Psoas muscle (tissue), 8 donors: Measurements from ENCODE around the gene GABBR2. TPM values are rescaled to one million over a fixed set of nuclear protein-coding genes. Genes with fewer than 3 reads are reported as not detected.
"Not testable (repeated sequence)": the region's sequence is repeated elsewhere in the genome, so short reads cannot be mapped to it uniquely, and the experiment has no call there.

Experiments used
- ATAC-seq, 4 donors: fragments of 200-7000 bp; cut with Tn5 transposase; one replicate each; pipeline ENCODE4 v1.9.1; 2020; ENCODE audit warnings: moderate library complexity in 3 of 4, mild to moderate bottlenecking in 2 of 4
- DNase-seq, 2 donors: peaks; one replicate each; pipeline ENCODE4 v3.0.0-alpha.2; 2020
- H3K27ac ChIP-seq: fragments of 200-600 bp; one replicate; pipeline ENCODE4 v1.8.0; 2022
- H3K27me3 ChIP-seq, 3 donors: fragments of 200-600 bp in 1 of 3; one replicate each; pipeline versions ENCODE4 v1.6.1 to v1.8.0; 2013 to 2022; ENCODE audit warnings: low read length in 2 of 3, mild to moderate bottlenecking in 2 of 3, moderate library complexity in 1 of 3; ENCODE audit not compliant: insufficient read depth in 3 of 3
- H3K36me3 ChIP-seq, 2 donors: fragments of 200-600 bp in 1 of 2; one replicate each; pipeline versions ENCODE4 v1.6.1 to v1.8.0; 2013 to 2022; ENCODE audit warnings: low read depth in 1 of 2, mild to moderate bottlenecking in 1 of 2, moderate library complexity in 1 of 2; ENCODE audit not compliant: insufficient read depth in 1 of 2
- H3K4me1 ChIP-seq: fragments of 200-600 bp; one replicate; pipeline ENCODE4 v1.8.0; 2022
- H3K4me3 ChIP-seq: fragments of 200-600 bp; one replicate; pipeline ENCODE4 v1.8.0; 2022; ENCODE audit warnings: mild to moderate bottlenecking
- H3K9me3 ChIP-seq: fragments of 200-600 bp; one replicate; pipeline ENCODE4 v1.8.0; 2022
- CTCF ChIP-seq: fragments of 200-600 bp; IDR thresholded peaks from one replicate; pipeline ENCODE4 v1.8.0; 2022; ENCODE audit warnings: antibody characterized with exemption
- WGBS, 3 donors: extraction: QIAGEN DNeasy Blood & Tissue Kit; methylation state at CpG; one replicate each; pipeline versions ENCODE4 v1.1.6 to v1.1.7; 2013; 5-methylcytosine and 5-hydroxymethylcytosine counted together
- intact Hi-C, 2 donors: fragments of 100-400 bp; cut with DNase I; formaldehyde crosslinking; loops; one replicate each; pipeline versions ENCODE4 v1.11.0 to v1.14.2; 2022
- polyA plus RNA-seq, 3 donors: library from polyadenylated mRNA; stranded (reverse); fragments of 200-250 nt; gene quantifications; one replicate each; pipeline ENCODE4 v1.2.3, GENCODE V29; 2013
- total RNA-seq, 4 donors: library from RNA; stranded (reverse); fragmentation: NEBNext Ultra II Directional in 2 of 4; extraction: Animal tissue kit (Norgen Biotek cat#: 25700) in 2 of 4; gene quantifications; one replicate each; pipeline versions ENCODE4 v1.2.1 to v1.2.4, GENCODE V29; 2021 to 2023
- donor health status: healthy with polysubstance abuse.
- donor health status: DM: no; HTN: no; CAD: no; lungs with moderate emphysema.
- donor health status: Bipolar disorder and iron deficiency.
- donor health status: healthy.
- donor health status: DM: yes; HTN: yes; CAD: no.
- donor health status: DM: no; HTN: no; CAD: no.
- donor health status: DM: no; HTN: no; CAD: no.
- donor health status: DM: yes; HTN: yes; CAD: no.

Gene GABBR2
- total and polyA plus RNA-seq, 7 donors = 0.08 to 0.66 (median 0.38) TPM

DNA sequence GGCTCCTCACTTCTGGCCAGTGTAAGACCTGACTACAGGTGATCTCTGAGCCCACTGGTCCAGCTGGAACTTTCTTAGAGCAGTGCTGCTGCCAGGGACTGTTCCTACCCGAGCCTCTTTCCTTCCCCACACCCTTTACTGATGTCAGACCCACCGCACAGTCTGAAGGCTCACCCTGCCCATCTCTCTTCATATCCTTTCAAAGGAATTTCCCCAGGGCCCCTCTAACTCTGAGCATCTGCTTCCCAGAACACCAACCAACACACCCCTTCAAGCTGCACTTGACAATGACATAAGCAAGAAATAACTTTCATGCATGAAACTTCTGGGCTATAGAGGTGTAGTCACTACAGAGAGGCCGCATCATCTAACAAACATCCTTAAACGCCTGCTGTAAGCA is 119.6 kb downstream of the GABBR2 start:
- H3K9me3 ChIP-seq = no peaks in the 10 kb centered on the region
- no peaks in the 10 kb centered on the region for H3K36me3 ChIP-seq
- no peak overlapping the region for H3K27ac ChIP-seq
- no peak overlapping the region for H3K4me3 ChIP-seq
- no peak for TF ChIP-seq CTCF
- no peaks in the 10 kb centered on the region for H3K4me1 ChIP-seq
- peaks cover 0 to 1% (median 0%) of the 10 kb centered on the region in 3 donors for H3K27me3 ChIP-seq
- ATAC-seq (no peak), DNase-seq (no peak)
- intact Hi-C loops = no loop called here
- WGBS, 3 donors = 65 to 76% (median 67%) methylated on average over 4 of the region's 4 CpGs

GRCh38 chr9:98584853-98585438 is 123.8 kb downstream of the GABBR2 start:
- H3K36me3 ChIP-seq, H3K4me3 ChIP-seq, intact Hi-C loops, DNase-seq, H3K4me1 ChIP-seq, H3K9me3 ChIP-seq, H3K27ac ChIP-seq, ATAC-seq, H3K27me3 ChIP-seq: not testable (repeated sequence)
- 82 to 84% (median 83%) methylated on average over 9 of the region's 10 CpGs for WGBS, 3 donors

GRCh38 chr9:98584059-98584458 is 124.7 kb downstream of the GABBR2 start:
- no peaks in the 10 kb centered on the region for H3K9me3 ChIP-seq
- TF ChIP-seq CTCF = no peak
- H3K27me3 ChIP-seq = peaks cover 0 to 3% (median 0%) of the 10 kb centered on the region in 3 donors
- DNase-seq = no peak
- H3K4me3 ChIP-seq = no peak overlapping the region
- no peak for ATAC-seq
- no peak overlapping the region for H3K27ac ChIP-seq
- 15 to 21% (median 21%) methylated on average over 1 of the region's 1 CpG for WGBS, 3 donors
- no peaks in the 10 kb centered on the region for H3K36me3 ChIP-seq
- intact Hi-C loops = no loop called here
- no peaks in the 10 kb centered on the region for H3K4me1 ChIP-seq

DNA sequence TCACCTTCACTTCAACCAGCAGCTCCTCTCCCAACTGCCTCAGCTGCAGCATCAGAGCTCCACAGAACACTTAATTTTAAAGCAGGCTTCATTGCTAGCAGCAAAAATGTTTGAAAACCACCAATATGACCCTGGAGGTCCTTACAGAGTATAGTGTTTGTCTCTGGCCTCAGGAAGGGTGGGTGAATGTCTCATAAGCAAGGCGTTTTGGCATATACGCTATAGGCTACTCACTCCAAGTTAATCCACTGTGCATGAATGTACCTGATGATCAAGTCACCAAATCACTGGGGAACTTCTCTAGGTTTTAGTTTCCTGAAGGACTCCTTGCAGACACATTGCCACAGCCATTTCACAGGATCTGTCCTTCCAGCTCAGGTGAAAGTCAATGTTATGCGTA is 125.3 kb downstream of the GABBR2 start:
- DNase-seq = no peak
- no peak for ATAC-seq
- no peaks in the 10 kb centered on the region for H3K4me1 ChIP-seq
- 81 to 91% (median 86%) methylated on average over 3 of the region's 3 CpGs for WGBS, 3 donors
- H3K27ac ChIP-seq = no peak overlapping the region
- intact Hi-C loops = no loop called here
- no peak for TF ChIP-seq CTCF
- no peaks in the 10 kb centered on the region for H3K9me3 ChIP-seq
- H3K27me3 ChIP-seq = peaks cover 0 to 3% (median 0%) of the 10 kb centered on the region in 3 donors
- no peak overlapping the region for H3K4me3 ChIP-seq
- H3K36me3 ChIP-seq = no peaks in the 10 kb centered on the region

DNA sequence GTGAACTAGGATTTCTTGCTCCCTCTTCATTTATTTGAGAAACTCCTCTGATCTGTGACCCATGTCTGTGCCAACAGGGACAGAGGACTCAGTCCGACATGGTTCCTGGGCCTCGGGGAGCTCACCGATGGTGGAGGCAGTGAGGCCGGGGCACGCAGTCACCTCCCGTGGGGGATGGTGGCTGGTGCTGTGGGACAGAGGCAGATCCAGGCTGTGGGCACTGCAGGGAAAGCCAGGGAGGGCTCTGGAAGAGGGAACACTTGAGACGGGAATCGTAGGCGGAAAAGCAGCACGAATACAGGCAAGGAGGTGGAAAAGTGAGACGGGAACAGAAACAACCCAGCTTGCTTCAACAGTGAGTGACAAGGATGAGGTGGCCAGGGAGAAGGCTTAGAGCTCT is 127.8 kb downstream of the GABBR2 start:
- no peaks in the 10 kb centered on the region for H3K4me1 ChIP-seq
- H3K9me3 ChIP-seq = no peaks in the 10 kb centered on the region
- TF ChIP-seq CTCF = no peak
- no peak overlapping the region for H3K27ac ChIP-seq
- no peaks in the 10 kb centered on the region for H3K36me3 ChIP-seq
- no peak for ATAC-seq
- intact Hi-C loops = no loop called here
- WGBS, 3 donors = 59 to 64% (median 61%) methylated on average over 11 of the region's 11 CpGs
- H3K4me3 ChIP-seq = no peak overlapping the region
- no peak for DNase-seq
- peaks cover 0 to 3% (median 0%) of the 10 kb centered on the region in 3 donors for H3K27me3 ChIP-seq
